Cardiac muscle cell (in vitro differentiated cells and primary cell): ENCODE data around the gene WDR26. TPM values are rescaled to one million over a fixed set of nuclear protein-coding genes. Genes with fewer than 3 reads are reported as not detected.

Experiments used
- DNase-seq, 2 donors: peaks; one replicate each; pipeline versions ENCODE4 v3.0.0 to v3.0.0-alpha.2; 2010 to 2017; ENCODE audit warnings: low read depth in 1 of 2, low spot score in 1 of 2
- H3K27ac ChIP-seq: fragments of 200-600 bp; sonication (generic); 2 replicates; pipeline ENCODE4 v1.5.1; 2016
- H3K27me3 ChIP-seq: fragments of 200-600 bp; sonication (generic); 2 replicates; pipeline ENCODE4 v1.6.0; 2016; ENCODE audit warnings: control low read depth
- H3K36me3 ChIP-seq: fragments of 200-600 bp; sonication (generic); 2 replicates; pipeline ENCODE4 v1.5.1; 2016; ENCODE audit warnings: control low read depth
- H3K4me1 ChIP-seq: fragments of 200-600 bp; sonication (generic); 2 replicates; pipeline ENCODE4 v1.8.1; 2017; ENCODE audit warnings: low read depth, mild to moderate bottlenecking, mixed run types
- H3K4me3 ChIP-seq: fragments of 200-600 bp; sonication (generic); 2 replicates; pipeline ENCODE4 v1.5.1; 2016; ENCODE audit warnings: mild to moderate bottlenecking
- H3K9me3 ChIP-seq: fragments of 200-600 bp; sonication (generic); 2 replicates; pipeline ENCODE4 v1.5.1; 2017; ENCODE audit warnings: low read depth, mild to moderate bottlenecking, control low read depth
- CTCF ChIP-seq: IDR thresholded peaks from 2 replicates; pipeline ENCODE4 v1.5.1; 2012; ENCODE audit warnings: low read depth, mild to moderate bottlenecking, low read length
- polyA plus RNA-seq: library from polyadenylated mRNA; unstranded; fragments of >200 nt; fragmentation: Nextera tagmentation; extraction: Ambion mirVana; gene quantifications from 2 replicates; pipeline ENCODE4 v1.2.1, GENCODE V29; 2016
- total RNA-seq: library from RNA; depleted of rRNA; stranded (reverse); fragments of >200 nt; gene quantifications from 2 replicates; pipeline ENCODE4 v1.2.3, GENCODE V29; 2016

The WDR26 gene
- total and polyA plus RNA-seq, 2 experiments from 2014 or later, result 14.9 to 62.2 TPM

DNA sequence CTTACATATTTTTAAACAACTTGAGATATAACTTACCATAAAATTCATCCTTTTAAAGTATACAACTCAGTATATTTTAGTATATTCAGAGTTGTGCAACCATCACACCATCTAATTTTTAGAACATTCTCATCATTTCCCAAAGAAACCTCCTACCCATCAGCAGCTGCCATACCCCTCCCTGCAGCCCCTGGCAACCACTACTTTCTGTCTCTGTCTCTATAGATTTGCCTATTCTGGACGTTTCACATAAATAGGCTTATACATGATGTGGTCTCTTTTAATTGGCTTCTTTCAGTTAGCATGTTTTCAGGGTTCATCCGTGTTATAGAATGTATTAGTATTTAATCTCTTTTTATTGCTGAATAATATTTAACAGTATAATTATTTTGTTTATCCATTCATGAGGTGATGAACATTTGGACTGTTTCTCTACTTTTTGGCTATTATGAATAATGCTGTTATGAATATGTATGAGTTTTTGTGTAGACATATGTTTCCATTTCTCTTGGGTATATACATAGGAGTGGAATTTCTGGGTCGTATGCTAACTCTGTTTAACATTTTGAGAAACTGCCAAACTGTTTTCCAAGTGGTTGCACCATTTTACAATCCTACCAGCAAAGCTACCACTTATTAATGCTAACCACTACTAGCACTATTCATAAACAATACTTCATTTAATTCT is 29.5 kb downstream of the WDR26 start:
- H3K27me3 ChIP-seq, result no peaks in the 10 kb centered on the region
- H3K4me3 ChIP-seq, result no peak overlapping the region
- no peaks in the 10 kb centered on the region for H3K9me3 ChIP-seq
- H3K36me3 ChIP-seq, result peaks cover 78% of the 10 kb centered on the region
- DNase-seq, result no peak
- no peak for TF ChIP-seq CTCF
- H3K27ac ChIP-seq, result no peak overlapping the region
- no peaks in the 10 kb centered on the region for H3K4me1 ChIP-seq

DNA sequence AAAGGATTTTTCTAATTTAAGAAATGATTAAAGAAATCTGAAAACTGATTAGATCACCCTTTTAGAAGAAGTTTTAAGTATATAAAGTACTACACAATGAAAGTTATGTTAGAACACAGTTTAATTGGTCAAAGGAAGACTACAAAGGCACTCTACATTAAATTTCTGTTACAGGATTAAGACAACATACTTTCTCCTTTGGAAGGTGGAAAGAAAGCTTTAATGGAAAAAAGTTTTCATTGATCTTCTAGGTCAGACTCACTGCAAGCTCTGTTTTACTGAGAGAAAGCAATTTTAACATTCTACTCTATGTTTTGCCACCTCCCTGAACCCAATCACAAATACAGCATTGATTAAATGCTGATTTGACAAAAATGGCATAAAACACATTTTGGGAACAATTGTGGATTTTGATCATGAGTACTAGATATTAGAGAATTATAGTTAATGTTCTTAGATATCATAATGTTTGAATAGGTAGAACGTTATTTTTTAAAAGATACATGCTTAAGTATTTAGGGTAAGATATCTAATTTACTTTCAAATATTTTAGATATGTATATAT is 32.0 kb downstream of the WDR26 start:
- no peak for TF ChIP-seq CTCF
- H3K4me1 ChIP-seq, result no peaks in the 10 kb centered on the region
- DNase-seq, result no peak
- no peaks in the 10 kb centered on the region for H3K9me3 ChIP-seq
- H3K36me3 ChIP-seq, result peaks cover 87% of the 10 kb centered on the region
- H3K4me3 ChIP-seq, result no peak overlapping the region
- H3K27me3 ChIP-seq, result no peaks in the 10 kb centered on the region
- peak overlapping the region; percentile 41 for H3K27ac ChIP-seq

GRCh38 chr1:224399887-224400286 is 34.7 kb downstream of the WDR26 start:
- no peak for TF ChIP-seq CTCF

GRCh38 chr1:224393294-224393693 is 41.3 kb downstream of the WDR26 start:
- Histone ChIP-seq H3K36me3 (peaks cover 86% of the 10 kb centered on the region), H3K4me3 (no peak overlapping the region), H3K27me3 (no peaks in the 10 kb centered on the region), H3K4me1 (no peaks in the 10 kb centered on the region), H3K27ac (peak overlapping the region; percentile 25), H3K9me3 (no peaks in the 10 kb centered on the region)
- TF ChIP-seq CTCF, result no peak
- no peak for DNase-seq

More at GRCh38 chr1:224399887-224400286, 34.7 kb downstream of the WDR26 start:
- H3K4me1 ChIP-seq, result no peaks in the 10 kb centered on the region
- H3K36me3 ChIP-seq, result peaks cover 92% of the 10 kb centered on the region
- no peak overlapping the region for H3K27ac ChIP-seq
- H3K27me3 ChIP-seq, result no peaks in the 10 kb centered on the region
- no peaks in the 10 kb centered on the region for H3K9me3 ChIP-seq
- no peak for DNase-seq
- H3K4me3 ChIP-seq, result no peak overlapping the region

- no peaks in the 10 kb centered on the region for H3K9me3 ChIP-seq
- no peak for DNase-seq
- H3K36me3 ChIP-seq, result peaks cover 80% of the 10 kb centered on the region
- no peaks in the 10 kb centered on the region for H3K27me3 ChIP-seq
- no peaks in the 10 kb centered on the region for H3K4me1 ChIP-seq
- H3K27ac ChIP-seq, result peak overlapping the region; percentile 25
- no peak for TF ChIP-seq CTCF
- no peak overlapping the region for H3K4me3 ChIP-seq
These were observed 42.0 kb downstream of the WDR26 start for GRCh38 chr1:224392411-224393249.
